ENCODE results near the gene PPM1F.

- no peak for TF ChIP-seq POLR2AphosphoS5 (IDR thresholded peaks at IDR 0.05)
- no peak for TF ChIP-seq CTCF (IDR thresholded peaks at IDR 0.05)
- no peak for TF ChIP-seq POLR2A (IDR thresholded peaks at IDR 0.05)
These were observed 18.4 kb upstream of the PPM1F start for GRCh38 chr22:21970800-21971617.
